ENCODE results near the gene SEC62.

SEC62 gene

GRCh38 chr3:169992156-169992555 is 25.5 kb downstream of the SEC62 start:
- Mint-ChIP-seq H3K27me3 (ENCODE audit: low read depth) (no peaks in the 10 kb centered on the region), H3K9me3 (no peaks in the 10 kb centered on the region)
- no peak for TF ChIP-seq CTCF (IDR thresholded peaks at IDR 0.05; ENCODE audit: unreplicated experiment in 3 of 3)

GRCh38 chr3:169992781-169993180 is 26.2 kb downstream of the SEC62 start:
- Mint-ChIP-seq H3K4me1 (peaks cover 9% of the 10 kb centered on the region), H3K36me3 (ENCODE audit: low read depth) (peaks cover 47% of the 10 kb centered on the region), H3K4me3 (no peak overlapping the region), H3K27ac (no peak overlapping the region), H3K27me3 (ENCODE audit: low read depth) (no peaks in the 10 kb centered on the region), H3K9me3 (no peaks in the 10 kb centered on the region)
- no peak for TF ChIP-seq CTCF (IDR thresholded peaks at IDR 0.05; ENCODE audit: unreplicated experiment in 3 of 3)

More at GRCh38 chr3:169992156-169992555, 25.5 kb downstream of the SEC62 start:
- peaks cover 9% of the 10 kb centered on the region for H3K4me1 Mint-ChIP-seq
- no peak overlapping the region for H3K4me3 Mint-ChIP-seq
- H3K36me3 Mint-ChIP-seq (ENCODE audit: low read depth), result peaks cover 49% of the 10 kb centered on the region
- no peak overlapping the region for H3K27ac Mint-ChIP-seq

- TF ChIP-seq CTCF (IDR thresholded peaks at IDR 0.05; ENCODE audit: unreplicated experiment in 3 of 3), result no peak
- H3K36me3 Mint-ChIP-seq (ENCODE audit: low read depth), result peaks cover 41% of the 10 kb centered on the region
- H3K27me3 Mint-ChIP-seq (ENCODE audit: low read depth), result no peaks in the 10 kb centered on the region
- no peaks in the 10 kb centered on the region for H3K9me3 Mint-ChIP-seq
- H3K4me3 Mint-ChIP-seq, result no peak overlapping the region
- H3K27ac Mint-ChIP-seq, result no peak overlapping the region
- peaks cover 9% of the 10 kb centered on the region for H3K4me1 Mint-ChIP-seq
Measured at GRCh38 chr3:169993761-169994160, 27.2 kb downstream of the SEC62 start.

GRCh38 chr3:169996063-169996462 is 29.5 kb downstream of the SEC62 start:
- no peaks in the 10 kb centered on the region for H3K27me3 Mint-ChIP-seq (ENCODE audit: low read depth)
- H3K4me3 Mint-ChIP-seq, result no peak overlapping the region
- no peak for TF ChIP-seq CTCF (IDR thresholded peaks at IDR 0.05; ENCODE audit: unreplicated experiment in 3 of 3)
- H3K4me1 Mint-ChIP-seq, result peaks cover 8% of the 10 kb centered on the region
- no peaks in the 10 kb centered on the region for H3K9me3 Mint-ChIP-seq
- H3K36me3 Mint-ChIP-seq (ENCODE audit: low read depth), result peaks cover 35% of the 10 kb centered on the region
- H3K27ac Mint-ChIP-seq, result no peak overlapping the region

- Mint-ChIP-seq H3K4me1 (peaks cover 6% of the 10 kb centered on the region), H3K9me3 (no peaks in the 10 kb centered on the region), H3K27me3 (ENCODE audit: low read depth) (no peaks in the 10 kb centered on the region), H3K36me3 (ENCODE audit: low read depth) (peaks cover 25% of the 10 kb centered on the region), H3K27ac (no peak overlapping the region), H3K4me3 (no peak overlapping the region)
- TF ChIP-seq CTCF (IDR thresholded peaks at IDR 0.05; ENCODE audit: unreplicated experiment in 3 of 3), result no peak
Measured at GRCh38 chr3:169998668-169999131, 32.1 kb downstream of the SEC62 start.

- Mint-ChIP-seq H3K4me1 (peaks cover 6% of the 10 kb centered on the region), H3K4me3 (no peak overlapping the region), H3K27me3 (ENCODE audit: low read depth) (no peaks in the 10 kb centered on the region), H3K36me3 (ENCODE audit: low read depth) (peaks cover 25% of the 10 kb centered on the region), H3K9me3 (no peaks in the 10 kb centered on the region), H3K27ac (no peak overlapping the region)
- TF ChIP-seq CTCF (IDR thresholded peaks at IDR 0.05; ENCODE audit: unreplicated experiment in 3 of 3), result no peak
Measured at GRCh38 chr3:169999433-169999832, 32.8 kb downstream of the SEC62 start.
